B cell (primary cell): ENCODE measurements around the gene HSP90AB1. TPM values are rescaled to one million over a fixed set of nuclear protein-coding genes. Genes with fewer than 3 reads are reported as not detected.

Source experiments
- ATAC-seq: fragments of 200-7000 bp; cut with Tn5 transposase; one replicate; pipeline ENCODE4 v1.10.0; 2021; ENCODE audit warnings: low read depth, mild to moderate bottlenecking, moderate number of reproducible peaks, moderate library complexity
- CTCF ChIA-PET: fragments of 350-600 bp; sonication (Branson Sonifier 250); formaldehyde crosslinking; loops from one replicate; lab custom pipeline; 2021; ENCODE audit warnings: antibody characterized with exemption, inconsistent platforms; lab: Charles Lee
- POLR2A ChIA-PET: fragments of 350-600 bp; sonication (Branson Sonifier 250); formaldehyde crosslinking; loops from one replicate; lab custom pipeline; 2021; ENCODE audit warnings: antibody characterized with exemption; lab: Charles Lee
- DNase-seq: peaks from one replicate; pipeline ENCODE4 v3.0.0; 2013
- H2AFZ ChIP-seq: 2 replicates; pipeline ENCODE4 v1.6.1; 2012; ENCODE audit warnings: mild to moderate bottlenecking, low read depth, low read length; ENCODE audit not compliant: insufficient read depth, poor library complexity, severe bottlenecking
- H3K27ac ChIP-seq, 2 donors: 1 replicate in 1 of 2; 2 replicates in 1 of 2; pipeline ENCODE4 v1.5.1; 2012 to 2013; ENCODE audit warnings: low read length in 2 of 2, mild to moderate bottlenecking in 2 of 2, moderate library complexity in 1 of 2
- H3K27me3 ChIP-seq, 4 experiments: fragments of 200-600 bp in 1 of 4; sonication (generic) in 1 of 4; replicated peaks in 1 of 4; 1 replicate in 2 of 4; 2 replicates in 2 of 4; pipeline versions ENCODE4 v1.6.1 to v1.7.0; 2013 to 2016; ENCODE audit warnings: low read length in 3 of 4, mild to moderate bottlenecking in 2 of 4, mixed read lengths in 1 of 4, moderate library complexity in 1 of 4; ENCODE audit not compliant: insufficient read depth in 4 of 4, control insufficient read depth in 3 of 4; ENCODE audit errors: control extremely low read depth in 1 of 4
- H3K36me3 ChIP-seq, 2 experiments: replicated peaks in 1 of 2; 1 replicate in 1 of 2; 2 replicates in 1 of 2; pipeline versions ENCODE4 v1.6.1 to v1.7.1; 2013; ENCODE audit warnings: low read length in 1 of 2; ENCODE audit not compliant: insufficient read depth in 2 of 2, control insufficient read depth in 1 of 2; ENCODE audit errors: control extremely low read depth in 1 of 2, extremely low read depth in 1 of 2
- H3K4me1 ChIP-seq, 2 donors: fragments of 200-600 bp in 1 of 2; sonication (generic) in 1 of 2; 1 replicate in 1 of 2; 2 replicates in 1 of 2; pipeline versions ENCODE4 v1.5.1 to v1.6.1; 2013 to 2017; ENCODE audit warnings: low read length in 2 of 2; ENCODE audit not compliant: control insufficient read depth in 2 of 2, insufficient read depth in 2 of 2
- H3K4me2 ChIP-seq: replicated peaks from 2 replicates; pipeline ENCODE3; 2012; ENCODE audit warnings: mild to moderate bottlenecking, low read depth, low read length; ENCODE audit not compliant: poor library complexity, severe bottlenecking
- H3K4me3 ChIP-seq, 5 experiments: fragments of 200-600 bp in 1 of 5; sonication (generic) in 1 of 5; 1 replicate in 3 of 5; 2 replicates in 2 of 5; pipeline versions ENCODE4 v1.5.1 to v1.7.0; 2011 to 2016; ENCODE audit warnings: low read length in 4 of 5, mild to moderate bottlenecking in 4 of 5, low read depth in 2 of 5, control low read depth in 1 of 5, moderate library complexity in 1 of 5; ENCODE audit not compliant: insufficient read depth in 1 of 5; ENCODE audit errors: control extremely low read depth in 1 of 5, extremely low read depth in 1 of 5
- H3K79me2 ChIP-seq: fragments of 200-600 bp; sonication (generic); one replicate; pipeline ENCODE4 v1.6.0; 2016; ENCODE audit warnings: low read length; ENCODE audit not compliant: control insufficient read depth, insufficient read depth
- H3K9ac ChIP-seq: fragments of 200-600 bp; sonication (generic); 2 replicates; pipeline ENCODE4 v1.6.1; 2017; ENCODE audit warnings: mild to moderate bottlenecking, low read length, moderate library complexity
- H3K9me3 ChIP-seq, 3 donors: one replicate each; pipeline versions ENCODE4 v1.6.1 to v1.7.1; 2013; ENCODE audit warnings: low read length in 2 of 3; ENCODE audit not compliant: control insufficient read depth in 2 of 3, insufficient read depth in 1 of 3; ENCODE audit errors: control extremely low read depth in 1 of 3
- H4K20me1 ChIP-seq: 2 replicates; pipeline ENCODE4 v1.6.0; 2012; ENCODE audit warnings: mild to moderate bottlenecking, low read length; ENCODE audit not compliant: insufficient read depth, control insufficient read depth, poor library complexity, severe bottlenecking
- H3K27ac Mint-ChIP-seq: one replicate; pipeline ENCODE4 v1.8.0; 2021; ENCODE audit warnings: mixed read lengths
- H3K27me3 Mint-ChIP-seq: one replicate; pipeline ENCODE4 v1.8.0; 2021; ENCODE audit warnings: mixed read lengths
- H3K4me1 Mint-ChIP-seq: one replicate; pipeline ENCODE4 v1.8.0; 2021; ENCODE audit warnings: mixed read lengths
- H3K4me3 Mint-ChIP-seq: one replicate; pipeline ENCODE4 v1.8.0; 2021; ENCODE audit warnings: mixed read lengths
- H3K9me3 Mint-ChIP-seq: one replicate; pipeline ENCODE4 v1.8.0; 2022; ENCODE audit warnings: mixed read lengths; ENCODE audit not compliant: insufficient read depth
- EZH2 ChIP-seq: IDR thresholded peaks from 2 replicates; pipeline ENCODE4 v1.6.1; 2012; ENCODE audit warnings: borderline replicate concordance, low read depth, mild to moderate bottlenecking, moderate library complexity, low read length; ENCODE audit not compliant: insufficient read depth, poor library complexity, severe bottlenecking
- WGBS: methylation state at CpG from one replicate; pipeline ENCODE4 v1.1.5; 2013; ENCODE audit warnings: missing lambda C conversion rate; ENCODE audit not compliant: insufficient coverage; 5-methylcytosine and 5-hydroxymethylcytosine counted together
- intact Hi-C: fragments of 100-400 bp; cut with micrococcal nuclease; formaldehyde crosslinking; loops from one replicate; pipeline ENCODE4 v1.10.0; 2022
- polyA plus RNA-seq: library from polyadenylated mRNA; depleted of rRNA; stranded (reverse); fragments of >200 nt; gene quantifications from 2 replicates; pipeline ENCODE4 v1.2.3, GENCODE V29; 2012
- total RNA-seq, 2 donors: library from RNA; stranded (reverse); fragments of 120-200 nt in 1 of 2; gene quantifications; 1 replicate in 1 of 2; 2 replicates in 1 of 2; pipeline versions ENCODE4 v1.2.3 to v1.2.4, GENCODE V29; 2013 to 2022
- TF ChIP-seq, protein P1 (sequence below): fragments of 200-600 bp; IDR thresholded peaks from one replicate; pipeline ENCODE4 v1.8.0; 2022; ENCODE audit warnings: antibody characterized with exemption, mild to moderate bottlenecking

The HSP90AB1 gene
- total and polyA plus RNA-seq, 2 donors (not counting 1 experiment from before 2014, with no cell fraction given): 395 to 645 TPM

DNA sequence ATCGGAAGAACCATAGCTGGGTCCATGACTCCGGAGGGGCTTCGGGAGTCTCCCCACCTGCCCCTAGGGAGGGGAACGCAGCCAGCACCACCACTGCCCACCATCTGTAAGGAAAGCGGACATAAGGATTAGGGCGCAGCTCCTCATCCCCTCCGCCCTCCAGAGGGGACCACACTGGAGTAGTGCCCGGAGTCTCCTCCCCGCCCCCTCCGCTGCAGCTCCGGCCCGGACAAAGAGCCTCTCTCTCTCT lies 9.8 kb downstream of the HSP90AB1 start:
- ChIA-PET CTCF (interaction anchor here (0.8 to 5.0 kb wide), 10 partner anchors 11 to 160 kb away, joined by 3 to 68 read pairs (median 6); partner anchors contain the start of genes AARS2 and HSP90AB1), POLR2A (interaction anchor here (0.6 to 4.3 kb wide), 7 partner anchors 8 to 1202 kb away, joined by 3 to 87 read pairs (median 5); partner anchors contain the start of genes HSP90AB1 and SLC29A1)
- H4K20me1 ChIP-seq: peaks cover 50% of the 10 kb centered on the region
- H3K4me3 Mint-ChIP-seq: peak overlapping the region; percentile 87
- peak overlapping the region; percentile 74 to 98 for H3K27ac ChIP-seq
- H3K4me1 Mint-ChIP-seq: peaks cover 89% of the 10 kb centered on the region
- no peaks in the 10 kb centered on the region for H3K27me3 Mint-ChIP-seq
- H3K4me2 ChIP-seq: peak overlapping the region; percentile 97
- intact Hi-C loops: loop anchor here (1.0 to 5.0 kb wide), 3 partner anchors 9 to 629 kb away; partner anchors contain the start of genes GTPBP2, HSP90AB1 and NFKBIE
- ATAC-seq (no peak), DNase-seq (no peak)
- no peak for TF ChIP-seq EZH2
- TF ChIP-seq, protein P1, sequence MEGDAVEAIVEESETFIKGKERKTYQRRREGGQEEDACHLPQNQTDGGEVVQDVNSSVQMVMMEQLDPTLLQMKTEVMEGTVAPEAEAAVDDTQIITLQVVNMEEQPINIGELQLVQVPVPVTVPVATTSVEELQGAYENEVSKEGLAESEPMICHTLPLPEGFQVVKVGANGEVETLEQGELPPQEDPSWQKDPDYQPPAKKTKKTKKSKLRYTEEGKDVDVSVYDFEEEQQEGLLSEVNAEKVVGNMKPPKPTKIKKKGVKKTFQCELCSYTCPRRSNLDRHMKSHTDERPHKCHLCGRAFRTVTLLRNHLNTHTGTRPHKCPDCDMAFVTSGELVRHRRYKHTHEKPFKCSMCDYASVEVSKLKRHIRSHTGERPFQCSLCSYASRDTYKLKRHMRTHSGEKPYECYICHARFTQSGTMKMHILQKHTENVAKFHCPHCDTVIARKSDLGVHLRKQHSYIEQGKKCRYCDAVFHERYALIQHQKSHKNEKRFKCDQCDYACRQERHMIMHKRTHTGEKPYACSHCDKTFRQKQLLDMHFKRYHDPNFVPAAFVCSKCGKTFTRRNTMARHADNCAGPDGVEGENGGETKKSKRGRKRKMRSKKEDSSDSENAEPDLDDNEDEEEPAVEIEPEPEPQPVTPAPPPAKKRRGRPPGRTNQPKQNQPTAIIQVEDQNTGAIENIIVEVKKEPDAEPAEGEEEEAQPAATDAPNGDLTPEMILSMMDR: no peak
- peaks cover 5 to 74% of the 10 kb centered on the region in 2 experiments for H3K36me3 ChIP-seq
- H3K9me3 Mint-ChIP-seq: no peaks in the 10 kb centered on the region
- peak overlapping the region; percentile 96 for H3K9ac ChIP-seq
- peaks cover 52 to 76% of the 10 kb centered on the region in 2 donors for H3K4me1 ChIP-seq
- WGBS: 2% methylated on average over 12 of the region's 12 CpGs
- H3K9me3 ChIP-seq: no peaks in the 10 kb centered on the region
- H3K27ac Mint-ChIP-seq: peak overlapping the region; percentile 94
- peak overlapping the region; percentile 67 for H2AFZ ChIP-seq
- H3K79me2 ChIP-seq: peaks cover 26% of the 10 kb centered on the region
- no peaks in the 10 kb centered on the region for H3K27me3 ChIP-seq
- H3K4me3 ChIP-seq: peak overlapping the region; percentile 35 to 93 (median 90)

- TF ChIP-seq, protein P1: peak; percentile 75
- TF ChIP-seq EZH2: no peak
- H3K4me2 ChIP-seq: peak within 1 kb of the TSS; percentile 97
- intact Hi-C loops: loop anchor here (1.0 to 5.0 kb wide), 3 partner anchors 8 to 630 kb away; partner anchors contain the start of genes GTPBP2, HSP90AB1 and NFKBIE
- H3K79me2 ChIP-seq: peaks cover 31% of the 10 kb centered on the region
- Mint-ChIP-seq H3K27me3 (no peaks in the 10 kb centered on the region), H3K4me3 (peak within 1 kb of the TSS; percentile 88), H3K27ac (peak within 1 kb of the TSS; percentile 100), H3K9me3 (no peaks in the 10 kb centered on the region), H3K4me1 (peaks cover 89% of the 10 kb centered on the region)
- ATAC-seq: peak; percentile 64
- ChIA-PET CTCF (interaction anchor here (0.8 to 5.0 kb wide), 10 partner anchors 10 to 161 kb away, joined by 3 to 68 read pairs (median 6); partner anchors contain the start of genes AARS2 and HSP90AB1), POLR2A (interaction anchor here (0.6 to 4.3 kb wide), 7 partner anchors 8 to 1203 kb away, joined by 3 to 87 read pairs (median 5); partner anchors contain the start of genes HSP90AB1 and SLC29A1)
- peaks cover 4 to 74% of the 10 kb centered on the region in 2 experiments for H3K36me3 ChIP-seq
- H4K20me1 ChIP-seq: peaks cover 50% of the 10 kb centered on the region
- peak within 1 kb of the TSS; percentile 83 to 98 for H3K27ac ChIP-seq
- peak within 1 kb of the TSS; percentile 35 to 93 (median 90) for H3K4me3 ChIP-seq
- H3K27me3 ChIP-seq: no peaks in the 10 kb centered on the region
- H2AFZ ChIP-seq: peak within 1 kb of the TSS; percentile 67
- peak within 1 kb of the TSS; percentile 96 for H3K9ac ChIP-seq
- under 1% methylated on average over 80 of the region's 80 CpGs for WGBS
- DNase-seq: peak; percentile 87
- peaks cover 57 to 81% of the 10 kb centered on the region in 2 donors for H3K4me1 ChIP-seq
- no peaks in the 10 kb centered on the region for H3K9me3 ChIP-seq
Observed at GRCh38 chr6:44257025-44257752, 10.3 kb downstream of the HSP90AB1 start, which contains the start of gene SLC35B2. TSS of gene SLC35B2 (minus strand) at chr6:44257528. CDS start at chr6:44257410, 118 bp downstream.
